H1 (cell line): ENCODE results near the gene UBE2F. TPM values are rescaled to one million over a fixed set of nuclear protein-coding genes. Genes with fewer than 3 reads are reported as not detected.

ENCODE experiments used
- CTCF ChIA-PET: fragments of 300-600 bp; sonication (Branson Sonifier 250); formaldehyde crosslinking; loops from one replicate; lab custom pipeline; 2021; ENCODE audit not compliant: partially characterized antibody; lab: Charles Lee
- POLR2A ChIA-PET: fragments of 300-600 bp; sonication (Branson Sonifier 250); formaldehyde crosslinking; loops from one replicate; lab custom pipeline; 2021; ENCODE audit warnings: inconsistent platforms; ENCODE audit not compliant: partially characterized antibody; lab: Charles Lee
- DNase-seq, 2 experiments: peaks; one replicate each; pipeline versions ENCODE4 v3.0.0 to v3.0.0-alpha.2; 2010 to 2022; ENCODE audit warnings: low spot score in 2 of 2, low read depth in 1 of 2, mixed read lengths in 1 of 2
- FAIRE-seq: peaks from 2 replicates; lab custom pipeline; 2011; peaks lifted over from hg19 to GRCh38; lab: Jason Lieb, UNC
- H2AFZ ChIP-seq: 2 replicates; pipeline ENCODE4 v1.8.1; 2012; ENCODE audit warnings: low read length, inconsistent platforms
- H2AK5ac ChIP-seq: 2 replicates; pipeline ENCODE4 v1.6.1; 2013; ENCODE audit warnings: low read depth, low read length
- H2BK120ac ChIP-seq: replicated peaks from 2 replicates; pipeline ENCODE3; 2013; ENCODE audit warnings: low read depth, low read length, inconsistent platforms
- H2BK12ac ChIP-seq: 2 replicates; pipeline ENCODE4 v1.6.1; 2013; ENCODE audit warnings: low read depth, low read length
- H2BK15ac ChIP-seq: 2 replicates; pipeline ENCODE4 v1.6.1; 2013; ENCODE audit warnings: low read length
- H2BK20ac ChIP-seq: 2 replicates; pipeline ENCODE4 v1.6.1; 2013; ENCODE audit warnings: low read length
- H2BK5ac ChIP-seq: 2 replicates; pipeline ENCODE4 v1.6.1; 2013; ENCODE audit warnings: low read depth, low read length
- H3K14ac ChIP-seq: 2 replicates; pipeline ENCODE4 v1.6.1; 2013; ENCODE audit warnings: inconsistent platforms; ENCODE audit not compliant: insufficient read length
- H3K18ac ChIP-seq: 2 replicates; pipeline ENCODE4 v1.6.1; 2013; ENCODE audit warnings: low read length; ENCODE audit errors: extremely low read depth
- H3K23ac ChIP-seq: 2 replicates; pipeline ENCODE4 v1.6.1; 2013; ENCODE audit warnings: inconsistent platforms; ENCODE audit not compliant: insufficient read length
- H3K23me2 ChIP-seq: 2 replicates; pipeline ENCODE4 v1.6.1; 2013; ENCODE audit warnings: low read depth, low read length
- H3K27ac ChIP-seq: 2 replicates; pipeline ENCODE4 v1.6.1; 2011; ENCODE audit warnings: low read depth, low read length, inconsistent platforms
- H3K27me3 ChIP-seq, 4 experiments: replicated peaks in 1 of 4; 1 replicate in 1 of 4; 2 replicates in 3 of 4; pipeline versions ENCODE4 v1.6.1 to v1.8.1; 2011 to 2013; ENCODE audit warnings: low read length in 3 of 4, mild to moderate bottlenecking in 3 of 4, inconsistent platforms in 2 of 4, mixed read lengths in 2 of 4, moderate library complexity in 1 of 4; ENCODE audit not compliant: control insufficient read depth in 3 of 4, insufficient read depth in 3 of 4; ENCODE audit errors: extremely low read depth in 1 of 4
- H3K36me3 ChIP-seq, 4 experiments: 2 replicates each; pipeline versions ENCODE4 v1.6.1 to v1.8.1; 2011 to 2013; ENCODE audit warnings: mild to moderate bottlenecking in 4 of 4, low read length in 3 of 4, moderate library complexity in 2 of 4, control low read depth in 1 of 4, inconsistent platforms in 1 of 4; ENCODE audit not compliant: insufficient read depth in 4 of 4, control insufficient read depth in 2 of 4
- H3K4ac ChIP-seq: replicated peaks from 2 replicates; pipeline ENCODE3; 2013; ENCODE audit warnings: low read length, low read depth, mixed read lengths, inconsistent platforms; ENCODE audit not compliant: insufficient read length
- H3K4me1 ChIP-seq, 4 experiments: replicated peaks in 1 of 4; 1 replicate in 1 of 4; 2 replicates in 3 of 4; pipeline versions ENCODE4 v1.6.1 to v1.8.1; 2011 to 2013; ENCODE audit warnings: low read length in 3 of 4, inconsistent platforms in 2 of 4, mixed read lengths in 1 of 4; ENCODE audit not compliant: insufficient read depth in 4 of 4, control insufficient read depth in 3 of 4
- H3K4me2 ChIP-seq, 2 experiments: 2 replicates each; pipeline versions ENCODE4 v1.6.1 to v1.8.1; 2011 to 2013; ENCODE audit warnings: low read depth in 2 of 2, low read length in 2 of 2, control low read depth in 1 of 2, inconsistent platforms in 1 of 2, mild to moderate bottlenecking in 1 of 2; ENCODE audit not compliant: insufficient read depth in 1 of 2
- H3K4me3 ChIP-seq, 4 experiments: fragments of 200-600, 300-600 bp in 1 of 4; sonication (generic), shearing (Covaris generic), sonication (Bioruptor Twin) in 1 of 4; 2 replicates each; pipeline versions ENCODE4 v1.5.1 to v1.8.1; 2011 to 2016; ENCODE audit warnings: low read length in 4 of 4, low read depth in 3 of 4, control low read depth in 2 of 4, inconsistent platforms in 2 of 4, mild to moderate bottlenecking in 2 of 4, mixed read lengths in 1 of 4, moderate library complexity in 1 of 4; ENCODE audit not compliant: insufficient read depth in 2 of 4; ENCODE audit errors: extremely low read depth in 1 of 4
- H3K56ac ChIP-seq: replicated peaks from 2 replicates; pipeline ENCODE3; 2013; ENCODE audit warnings: low read depth, mild to moderate bottlenecking, mixed read lengths, low read length, inconsistent platforms; ENCODE audit not compliant: insufficient read length
- H3K79me1 ChIP-seq: 2 replicates; pipeline ENCODE4 v1.6.1; 2013; ENCODE audit warnings: low read depth, low read length, control low read depth
- H3K79me2 ChIP-seq, 2 experiments: 2 replicates each; pipeline versions ENCODE4 v1.6.1 to v1.8.1; 2012 to 2013; ENCODE audit warnings: low read length in 2 of 2, mild to moderate bottlenecking in 2 of 2, inconsistent platforms in 1 of 2; ENCODE audit not compliant: insufficient read depth in 2 of 2, control insufficient read depth in 1 of 2
- H3K9ac ChIP-seq, 4 experiments: replicated peaks in 1 of 4; 1 replicate in 1 of 4; 2 replicates in 3 of 4; pipeline versions ENCODE4 v1.6.1 to v1.8.1; 2011 to 2013; ENCODE audit warnings: low read depth in 3 of 4, low read length in 3 of 4, control low read depth in 2 of 4, mild to moderate bottlenecking in 2 of 4, moderate library complexity in 2 of 4, inconsistent platforms in 1 of 4; ENCODE audit errors: extremely low read depth in 1 of 4
- H3K9me3 ChIP-seq, 2 experiments: 2 replicates each; pipeline versions ENCODE4 v1.6.1 to v1.8.1; 2012 to 2013; ENCODE audit warnings: mild to moderate bottlenecking in 2 of 2, moderate library complexity in 2 of 2, control low read depth in 1 of 2, inconsistent platforms in 1 of 2, low read depth in 1 of 2, low read length in 1 of 2, mixed read lengths in 1 of 2; ENCODE audit not compliant: insufficient read depth in 2 of 2
- H4K20me1 ChIP-seq, 2 experiments: replicated peaks in 1 of 2; 2 replicates each; pipeline versions ENCODE3 to v1.8.1; 2011 to 2013; ENCODE audit warnings: inconsistent platforms in 2 of 2, low read length in 2 of 2, mild to moderate bottlenecking in 1 of 2; ENCODE audit not compliant: insufficient read depth in 2 of 2, control insufficient read depth in 1 of 2
- H4K5ac ChIP-seq: 2 replicates; pipeline ENCODE4 v1.6.1; 2013; ENCODE audit warnings: low read length, low read depth, mixed read lengths, inconsistent platforms; ENCODE audit not compliant: insufficient read length
- H4K8ac ChIP-seq: 2 replicates; pipeline ENCODE4 v1.8.0; 2013; ENCODE audit warnings: mild to moderate bottlenecking, moderate library complexity, low read length, inconsistent platforms; ENCODE audit not compliant: insufficient read depth; ENCODE audit errors: extremely low read depth
- H4K91ac ChIP-seq: replicated peaks from 2 replicates; pipeline ENCODE3; 2013; ENCODE audit warnings: low read length, mixed read lengths, inconsistent platforms; ENCODE audit not compliant: insufficient read length
- ASH2L ChIP-seq: fragments of 200-600, 300-600 bp; sonication (generic); IDR thresholded peaks from one replicate; pipeline ENCODE4 v1.7.1; 2017; ENCODE audit warnings: low read length
- CTBP2 ChIP-seq: IDR thresholded peaks from 2 replicates; pipeline ENCODE4 v1.7.0; 2011; ENCODE audit warnings: borderline replicate concordance, mild to moderate bottlenecking, moderate library complexity, mixed read lengths, low read length; ENCODE audit not compliant: insufficient read depth, insufficient read length
- EZH2 ChIP-seq: fragments of 200-600 bp; sonication (generic); IDR thresholded peaks from 2 replicates; pipeline ENCODE4 v1.7.1; 2012; ENCODE audit warnings: low read depth, mild to moderate bottlenecking, moderate library complexity, low read length, inconsistent platforms; ENCODE audit not compliant: severe bottlenecking
- JUN ChIP-seq: IDR thresholded peaks from 2 replicates; pipeline ENCODE4 v1.6.1; 2011; ENCODE audit warnings: low read depth, mild to moderate bottlenecking, improper control_type of control experiment, low read length
- RBBP5 ChIP-seq: IDR thresholded peaks from 2 replicates; pipeline ENCODE4 v1.7.1; 2012; ENCODE audit warnings: low read depth, mild to moderate bottlenecking, inconsistent platforms, low read length, moderate library complexity, borderline replicate concordance
- SAP30 ChIP-seq: fragments of 300-600 bp; sonication (generic); IDR thresholded peaks from 2 replicates; pipeline ENCODE4 v1.7.1; 2012; ENCODE audit warnings: low read length, moderate library complexity, mild to moderate bottlenecking, inconsistent platforms; ENCODE audit not compliant: insufficient read depth, insufficient replicate concordance
- TBP ChIP-seq: IDR thresholded peaks from 2 replicates; pipeline ENCODE4 v1.6.1; 2011; ENCODE audit warnings: low read depth, low read length, improper control_type of control experiment
- WGBS, 2 experiments: shearing (Covaris generic) in 1 of 2; methylation state at CpG; one replicate each; pipeline versions ENCODE4 v1.1.6 to v1.1.7; 2013 to 2015; ENCODE audit warnings: low lambda C conversion rate in 2 of 2, mixed read lengths in 2 of 2, inconsistent platforms in 1 of 2, low coverage in 1 of 2, missing lambda C conversion rate in 1 of 2; ENCODE audit not compliant: insufficient replicate concordance in 2 of 2, insufficient coverage in 1 of 2, insufficient read length in 1 of 2; ENCODE audit errors: extremely low coverage in 1 of 2, missing lambda C conversion rate in 1 of 2; 5-methylcytosine and 5-hydroxymethylcytosine counted together
- polyA plus RNA-seq, 7 experiments: library from polyadenylated mRNA; depleted of rRNA in 3 of 7; stranded (reverse) in 5 of 7; unstranded in 2 of 7; fragments of >200 nt in 5 of 7; fragments of 200-250 nt in 2 of 7; gene quantifications; 1 replicate in 5 of 7; 2 replicates in 1 of 7; 4 replicates in 1 of 7; pipeline versions ENCODE4 v1.2.1 to v1.2.3, GENCODE V29; 2011 to 2013; ENCODE audit warnings: missing spikeins in 2 of 7, mixed read lengths in 2 of 7
- total RNA-seq: library from RNA; stranded (reverse); fragmentation: NEBNext Ultra II Directional; extraction: Animal tissue kit (Norgen Biotek cat#: 25700); gene quantifications from 2 replicates; pipeline ENCODE4 v1.2.1, GENCODE V29; 2021

Gene UBE2F
- total and polyA plus RNA-seq, 2 of the 8 experiments (the other 6 are each of a cell fraction or from before 2014, with no cell fraction given) = 43.3 to 59.8 TPM

DNA sequence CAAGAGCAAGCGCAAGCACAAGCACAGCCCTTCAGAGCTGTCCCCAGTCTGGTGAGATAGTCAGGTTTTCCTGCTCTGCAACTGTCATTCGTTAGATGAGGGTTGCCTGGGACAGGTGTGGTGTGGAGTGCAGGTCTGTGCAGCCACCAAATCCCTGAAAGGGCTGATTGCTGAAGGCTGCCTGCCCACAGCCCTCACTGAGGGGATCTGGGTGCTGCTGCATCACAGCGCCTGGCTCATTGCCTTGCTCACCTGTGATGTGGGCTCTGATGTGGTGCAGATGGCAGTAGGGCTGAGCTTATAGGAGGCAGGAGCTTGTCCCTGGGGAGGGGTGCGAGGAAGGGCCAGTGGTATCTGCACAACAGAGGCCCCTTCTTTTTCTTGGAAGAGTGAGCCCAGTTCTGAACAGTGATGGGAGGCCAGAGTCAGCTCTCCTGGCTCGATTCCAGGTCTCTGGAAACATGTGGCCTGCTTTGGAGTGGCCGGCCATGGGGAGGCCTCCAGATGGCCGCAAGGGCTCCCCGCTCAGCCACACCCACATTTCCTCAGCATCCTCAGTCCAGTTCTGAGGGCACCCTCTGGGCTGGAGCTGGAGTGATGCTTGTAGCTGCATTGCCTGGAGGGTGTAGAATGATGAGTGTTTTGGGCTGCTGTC lies 11.4 kb downstream of the UBE2F start:
- Histone ChIP-seq H3K18ac (no peak overlapping the region), H3K4ac (no peak overlapping the region), H4K20me1 (peaks cover 2 to 18% of the 10 kb centered on the region in 2 experiments), H3K79me2 (peaks cover 5 to 74% of the 10 kb centered on the region in 2 experiments; a peak in 3 of 4 replicates), H3K27me3 (no peaks in the 10 kb centered on the region), H3K9ac (no peak overlapping the region), H3K23ac (no peak overlapping the region), H3K4me3 (no peak overlapping the region), H3K79me1 (peaks cover 26% of the 10 kb centered on the region), H4K91ac (no peak overlapping the region), H3K9me3 (no peaks in the 10 kb centered on the region), H2BK12ac (no peak overlapping the region), H3K14ac (no peak overlapping the region), H2AFZ (no peak overlapping the region), H2BK20ac (no peak overlapping the region), H4K5ac (no peak overlapping the region), H2AK5ac (no peak overlapping the region), H3K23me2 (no peaks in the 10 kb centered on the region), H2BK5ac (no peak overlapping the region), H2BK15ac (no peak overlapping the region), H3K27ac (no peak overlapping the region), H3K4me1 (peaks cover 0 to 8% (median 3%) of the 10 kb centered on the region in 4 experiments; a peak in 5 of 7 replicates), H3K56ac (no peak overlapping the region), H3K4me2 (no peak overlapping the region), H3K36me3 (peaks cover 0 to 6% (median 0%) of the 10 kb centered on the region in 4 experiments; a peak in 1 of 8 replicates), H4K8ac (peak overlapping the region; percentile 28; the same call in 1 of the 2 replicates), H2BK120ac (no peak overlapping the region)
- DNase-seq = no peak
- ChIA-PET POLR2A (interaction anchor here (0.6 to 1.4 kb wide), 5 partner anchors 8 to 111 kb away, joined by 3 to 4 read pairs (median 3); no protein-coding TSS in a partner anchor), CTCF (interaction anchor here (4.7 kb wide), 1 partner anchor 9 kb away, joined by 24 read pairs; no protein-coding TSS in a partner anchor)
- 92% methylated on average over 7 of the region's 8 CpGs; no CpG with 5 or more reads in 1 of the 2 experiments for WGBS, 2 experiments
- TF ChIP-seq CTBP2 (no peak), RBBP5 (no peak), SAP30 (no peak), JUN (no peak), ASH2L (no peak), EZH2 (no peak), TBP (no peak)
- no peak for FAIRE-seq
